ENCODE measurements around the gene FAM53B. TPM values are rescaled to one million over a fixed set of nuclear protein-coding genes. Genes with fewer than 3 reads are reported as not detected.

FAM53B gene
- total and polyA plus RNA-seq, 5 donors = 34.6 to 58.3 (median 49.5) TPM

DNA sequence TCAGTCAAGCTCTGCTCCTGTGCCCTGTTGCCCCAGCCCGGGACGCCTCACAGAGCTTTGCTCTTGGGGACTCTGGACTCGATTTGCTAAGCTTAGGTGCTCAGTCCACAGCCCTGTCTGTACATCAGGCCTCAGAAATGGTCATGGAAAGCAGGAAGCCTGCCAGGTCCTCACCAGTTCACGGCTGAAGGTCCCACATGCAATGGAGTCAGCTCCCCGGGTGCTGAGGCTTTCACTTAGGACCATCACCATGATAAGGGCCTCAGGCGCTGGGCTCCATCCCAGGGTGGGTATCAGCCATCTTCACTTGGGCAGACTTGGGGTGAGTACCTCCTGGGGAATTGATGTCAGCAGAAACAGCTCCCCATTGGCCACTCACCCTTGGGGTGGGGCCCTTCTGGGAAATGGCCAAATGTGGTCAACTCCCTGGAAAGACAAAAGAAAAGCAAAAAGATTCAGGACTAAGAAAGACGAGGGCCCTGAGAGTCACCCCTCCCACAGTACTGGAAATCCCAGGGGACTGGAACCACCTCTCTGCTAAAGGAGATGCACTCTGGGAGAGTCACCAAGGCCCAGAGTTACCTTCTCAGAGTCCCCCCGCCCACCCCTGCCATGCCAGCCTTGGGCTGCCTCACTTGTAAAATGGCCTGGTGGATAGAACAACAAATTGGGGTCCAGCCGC lies 37.6 kb downstream of the FAM53B start:
- ATAC-seq = no peak
- Histone ChIP-seq H3K4me1 (ENCODE audit: control insufficient read depth, insufficient read depth, low read length) (peaks cover 80% of the 10 kb centered on the region), H3K27ac (ENCODE audit: low read length) (peak overlapping the region; percentile 97), H3K4me3 (ENCODE audit: low read length) (no peak overlapping the region), H3K9me3 (ENCODE audit: control insufficient read depth, low read length) (no peaks in the 10 kb centered on the region), H3K27me3 (ENCODE audit: control insufficient read depth, insufficient read depth) (no peaks in the 10 kb centered on the region)
- DNase-seq = peak in 2 of 3 donors; percentile 52 to 63
- intact Hi-C loops (cut with DNase I) = no loop called here
- 62% methylated on average over 9 of the region's 9 CpGs for WGBS

DNA sequence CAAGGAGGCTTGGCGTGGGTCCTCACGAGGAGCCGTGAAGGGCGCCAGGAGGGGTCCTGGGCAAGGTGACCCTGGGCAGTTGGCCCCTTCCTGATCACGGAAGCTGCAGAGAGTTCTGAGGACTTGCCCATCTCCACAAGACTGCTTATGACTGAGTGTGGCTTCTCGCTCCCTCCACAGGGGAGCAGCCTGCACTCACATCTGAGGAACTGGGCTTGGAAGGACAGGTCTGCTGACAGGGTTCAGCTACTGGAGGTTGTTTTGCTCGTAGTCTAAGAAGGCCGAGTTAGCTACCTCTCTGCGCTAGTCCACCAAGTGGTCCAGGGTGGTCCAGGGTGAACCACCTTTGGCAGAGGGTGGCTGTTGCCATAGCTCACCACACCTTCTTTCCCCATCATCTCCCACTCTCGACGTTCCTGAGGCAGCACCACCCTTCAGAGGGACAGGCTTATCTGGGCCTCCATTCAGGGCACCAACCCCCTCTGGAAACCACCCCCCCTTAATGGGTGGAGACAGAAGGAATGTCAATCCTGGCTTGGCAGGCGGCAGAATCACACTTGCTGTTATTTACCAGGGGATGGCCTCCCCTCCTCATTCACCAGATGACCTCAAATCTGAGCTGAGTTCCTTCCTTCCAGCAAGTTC lies 38.2 kb downstream of the FAM53B start:
- Histone ChIP-seq H3K9me3 (ENCODE audit: control insufficient read depth, low read length) (no peaks in the 10 kb centered on the region), H3K27me3 (ENCODE audit: control insufficient read depth, insufficient read depth) (no peaks in the 10 kb centered on the region), H3K4me1 (ENCODE audit: control insufficient read depth, insufficient read depth, low read length) (peaks cover 84% of the 10 kb centered on the region), H3K4me3 (ENCODE audit: low read length) (no peak overlapping the region), H3K27ac (ENCODE audit: low read length) (peak overlapping the region; percentile 97)
- DNase-seq (peak in 1 of 3 donors; percentile 70), ATAC-seq (no peak)
- intact Hi-C loops (cut with DNase I) = no loop called here
- 67% methylated on average over 12 of the region's 12 CpGs for WGBS

DNA sequence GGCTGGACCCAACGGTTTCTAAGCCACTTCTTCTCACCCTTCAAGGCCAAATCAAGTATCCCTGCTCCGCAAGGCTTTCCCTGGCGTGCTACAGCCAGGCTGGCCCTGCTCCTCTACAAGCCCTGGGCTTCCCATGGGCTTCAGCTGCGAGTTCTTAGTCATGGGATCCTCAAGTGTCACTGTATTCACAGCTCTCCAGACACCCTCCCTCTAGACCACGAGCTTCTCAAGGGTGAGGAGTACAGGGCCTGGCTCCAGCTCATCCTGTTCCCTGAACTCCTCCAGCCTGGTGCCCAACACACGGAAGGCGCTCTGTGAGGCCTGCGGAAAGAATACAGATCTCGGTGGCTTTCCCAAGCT lies 38.8 kb downstream of the FAM53B start:
- no peak overlapping the region for H3K4me3 ChIP-seq (ENCODE audit: low read length)

DNA sequence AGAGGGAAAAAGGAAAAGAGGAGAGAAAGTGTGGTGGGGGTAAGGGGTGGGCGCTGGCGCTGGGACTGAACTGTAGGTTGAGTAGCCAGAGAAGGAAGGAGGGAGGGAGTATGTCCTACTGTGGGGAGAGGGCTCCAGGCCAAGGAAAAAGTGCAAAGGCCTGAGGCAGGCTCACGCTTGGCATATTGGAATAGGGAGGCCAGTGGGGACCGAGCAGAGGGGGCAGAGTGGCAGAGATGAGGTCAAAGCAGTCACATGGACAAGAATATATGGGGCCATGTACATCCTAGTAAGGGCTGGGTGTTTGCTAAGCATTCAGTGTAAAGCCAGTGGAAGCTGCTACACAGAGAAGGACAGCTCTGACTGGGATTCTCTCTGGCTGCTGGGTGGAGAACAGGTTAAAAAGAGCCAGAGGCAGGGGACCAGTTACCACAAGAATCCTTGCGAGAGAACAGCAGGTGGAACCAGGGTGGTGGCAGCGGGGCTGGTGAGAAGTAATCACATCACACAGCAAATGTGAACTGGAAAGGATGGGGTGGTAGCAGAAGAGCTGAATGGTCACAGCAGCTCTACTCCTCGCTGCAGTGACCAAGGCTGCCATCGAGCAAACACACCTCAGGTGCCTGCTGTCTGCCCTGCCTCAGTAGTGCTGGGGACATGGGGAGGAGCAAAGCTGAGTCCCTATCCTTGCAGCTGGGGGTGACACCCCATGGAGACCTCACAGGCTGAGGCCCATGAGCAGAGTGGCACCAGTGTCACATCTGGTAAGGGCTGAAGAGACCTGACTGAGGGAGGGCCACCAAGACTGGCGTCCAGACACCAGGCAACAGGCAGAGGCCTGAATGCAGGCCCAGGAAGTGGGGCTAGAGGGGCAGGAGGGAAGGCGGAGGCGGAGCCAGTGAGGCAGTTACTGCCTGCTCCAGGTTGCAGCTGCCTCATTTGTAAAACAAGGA lies 39.5 kb downstream of the FAM53B start:
- ATAC-seq = no peak
- DNase-seq = peak in 1 of 3 donors; percentile 40
- Histone ChIP-seq H3K4me3 (ENCODE audit: low read length) (no peak overlapping the region), H3K27ac (ENCODE audit: low read length) (peak overlapping the region; percentile 97), H3K27me3 (ENCODE audit: control insufficient read depth, insufficient read depth) (no peaks in the 10 kb centered on the region), H3K4me1 (ENCODE audit: control insufficient read depth, insufficient read depth, low read length) (peaks cover 87% of the 10 kb centered on the region), H3K9me3 (ENCODE audit: control insufficient read depth, low read length) (no peaks in the 10 kb centered on the region)
- intact Hi-C loops (cut with DNase I) = loop anchor here in 3 of 4 donors (5.0 kb wide), 2 partner anchors 33 to 38 kb away; partner anchors contain the start of gene FAM53B (in 2 of the 3)
- 78% methylated on average over 11 of the region's 11 CpGs for WGBS

More for the DNA sequence above, 38.8 kb downstream of the FAM53B start:
- Histone ChIP-seq H3K4me1 (ENCODE audit: control insufficient read depth, insufficient read depth, low read length) (peaks cover 87% of the 10 kb centered on the region), H3K27me3 (ENCODE audit: control insufficient read depth, insufficient read depth) (no peaks in the 10 kb centered on the region), H3K9me3 (ENCODE audit: control insufficient read depth, low read length) (no peaks in the 10 kb centered on the region), H3K27ac (ENCODE audit: low read length) (peak overlapping the region; percentile 97)
- no peak for ATAC-seq
- DNase-seq = peak in 1 of 3 donors; percentile 56
- intact Hi-C loops (cut with DNase I) = no loop called here
- 58% methylated on average over 9 of the region's 9 CpGs for WGBS

DNA sequence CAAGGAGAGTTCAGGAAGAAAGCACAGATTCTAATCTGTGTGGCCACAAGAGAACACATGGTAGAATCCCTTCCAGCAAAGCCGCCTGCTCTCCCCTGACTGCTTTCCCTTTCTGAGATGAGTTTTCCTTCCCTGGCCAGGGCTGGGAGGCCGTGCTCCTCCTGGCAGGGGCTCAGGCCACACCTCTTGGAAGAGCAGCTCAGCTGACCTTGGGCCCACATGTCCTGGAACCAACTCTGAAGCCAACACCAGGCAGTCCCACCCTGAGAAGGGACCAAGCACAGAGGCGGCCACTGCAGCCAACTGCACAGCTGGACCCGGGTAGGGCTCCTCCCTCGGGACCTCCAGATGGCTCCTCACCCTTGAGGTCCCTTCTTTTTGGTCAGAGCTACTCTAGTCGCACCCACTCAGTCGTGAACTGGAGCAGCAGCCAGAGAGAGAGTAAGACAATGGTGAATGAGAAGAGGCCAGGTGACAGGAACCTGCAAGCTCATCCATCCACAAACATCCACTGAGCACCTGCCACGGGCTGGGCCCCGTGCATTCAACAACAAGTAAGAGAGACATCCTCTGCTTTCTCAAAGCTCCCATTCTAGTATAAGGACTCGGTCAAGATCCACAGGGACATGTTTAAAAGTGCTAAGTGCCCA lies 40.3 kb downstream of the FAM53B start:
- 29% methylated on average over 10 of the region's 10 CpGs for WGBS
- H3K4me3 ChIP-seq (ENCODE audit: low read length) = no peak overlapping the region
- H3K27me3 ChIP-seq (ENCODE audit: control insufficient read depth, insufficient read depth) = no peaks in the 10 kb centered on the region
- H3K9me3 ChIP-seq (ENCODE audit: control insufficient read depth, low read length) = no peaks in the 10 kb centered on the region
- peak overlapping the region; percentile 97 for H3K27ac ChIP-seq (ENCODE audit: low read length)
- DNase-seq = peak; percentile 89 to 95 (median 95)
- intact Hi-C loops (cut with DNase I) = loop anchor here in 3 of 4 donors (5.0 kb wide), 2 partner anchors 33 to 38 kb away; partner anchors contain the start of gene FAM53B (in 2 of the 3)
- H3K4me1 ChIP-seq (ENCODE audit: control insufficient read depth, insufficient read depth, low read length) = peaks cover 84% of the 10 kb centered on the region
- peak; percentile 68 to 74 for ATAC-seq

DNA sequence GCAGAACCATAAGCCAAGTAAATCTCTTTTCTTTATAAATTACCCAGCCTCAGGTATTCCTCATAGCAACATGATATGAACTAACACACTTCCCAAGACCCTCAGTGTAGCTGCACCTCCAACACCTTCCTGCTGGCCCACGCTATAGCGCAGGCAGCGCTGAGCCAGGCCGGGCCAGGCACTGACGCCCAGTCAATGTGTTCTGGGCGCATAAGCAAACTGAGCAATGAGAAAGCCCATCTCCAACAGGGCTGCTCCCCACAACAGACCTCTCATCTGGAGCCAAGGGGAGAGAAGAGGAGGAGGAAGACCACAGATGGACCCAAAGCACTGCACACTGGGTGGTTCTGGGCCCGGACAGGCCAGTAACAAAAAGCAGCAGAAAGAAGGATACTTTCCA lies 40.8 kb downstream of the FAM53B start:
- 62% methylated on average over 7 of the region's 7 CpGs for WGBS
- intact Hi-C loops (cut with DNase I) = loop anchor here in 3 of 4 donors (5.0 kb wide), 2 partner anchors 34 to 39 kb away; partner anchors contain the start of gene FAM53B (in 2 of the 3)

DNA sequence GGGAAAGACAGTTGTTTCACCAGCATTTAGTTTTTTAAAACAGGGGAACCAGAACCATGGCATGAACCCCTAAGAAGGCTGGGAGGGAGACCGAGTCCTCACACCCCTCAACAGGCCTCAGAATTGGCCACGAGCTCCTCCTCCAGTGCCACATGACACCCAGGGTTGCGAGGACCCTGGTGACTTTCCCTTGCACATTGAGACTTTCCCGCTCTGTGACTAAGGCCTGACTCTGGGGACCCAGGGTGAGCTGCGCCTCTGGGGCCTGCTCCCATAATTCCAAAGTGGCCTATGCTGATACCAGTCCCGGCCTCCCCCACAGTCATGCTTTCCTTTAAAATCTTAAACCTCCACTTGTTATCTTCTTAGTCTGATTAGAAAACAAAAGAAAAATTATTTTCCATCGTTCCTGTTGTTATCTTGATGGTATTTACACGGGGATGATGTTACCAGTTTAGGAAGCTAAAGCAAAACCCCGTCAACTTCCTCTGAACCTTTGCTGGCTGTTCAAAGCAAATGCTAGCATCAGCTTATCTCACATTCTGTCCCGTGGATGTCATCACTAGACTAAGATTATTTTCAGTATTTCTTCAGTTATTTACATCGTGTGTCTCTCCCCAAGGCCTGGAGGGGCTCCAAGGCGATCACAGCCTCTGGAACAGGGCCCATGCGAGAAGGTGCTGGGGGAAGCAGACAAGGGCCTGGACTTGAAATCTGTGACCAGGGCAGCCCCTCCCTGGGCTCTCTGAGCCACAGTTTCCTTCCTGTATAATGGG lies 42.1 kb downstream of the FAM53B start:
- DNase-seq (peak; percentile 77 to 88 (median 87)), ATAC-seq (peak; percentile 1 to 58)
- H3K27me3 ChIP-seq (ENCODE audit: control insufficient read depth, insufficient read depth) = no peaks in the 10 kb centered on the region
- intact Hi-C loops (cut with DNase I) = loop anchor here in 3 of 4 donors (5.0 kb wide), 2 partner anchors 35 to 40 kb away; partner anchors contain the start of gene FAM53B (in 2 of the 3)
- H3K4me3 ChIP-seq (ENCODE audit: low read length) = no peak overlapping the region
- WGBS = 21% methylated on average over 13 of the region's 13 CpGs
- no peaks in the 10 kb centered on the region for H3K9me3 ChIP-seq (ENCODE audit: control insufficient read depth, low read length)
- peaks cover 80% of the 10 kb centered on the region for H3K4me1 ChIP-seq (ENCODE audit: control insufficient read depth, insufficient read depth, low read length)
- H3K27ac ChIP-seq (ENCODE audit: low read length) = peak overlapping the region; percentile 99

More for the DNA sequence above, 40.8 kb downstream of the FAM53B start:
- Histone ChIP-seq H3K27ac (ENCODE audit: low read length) (peak overlapping the region; percentile 97), H3K27me3 (ENCODE audit: control insufficient read depth, insufficient read depth) (no peaks in the 10 kb centered on the region), H3K9me3 (ENCODE audit: control insufficient read depth, low read length) (no peaks in the 10 kb centered on the region), H3K4me1 (ENCODE audit: control insufficient read depth, insufficient read depth, low read length) (peaks cover 84% of the 10 kb centered on the region), H3K4me3 (ENCODE audit: low read length) (no peak overlapping the region)
- ATAC-seq (no peak), DNase-seq (peak in 1 of 3 donors; percentile 35)

DNA sequence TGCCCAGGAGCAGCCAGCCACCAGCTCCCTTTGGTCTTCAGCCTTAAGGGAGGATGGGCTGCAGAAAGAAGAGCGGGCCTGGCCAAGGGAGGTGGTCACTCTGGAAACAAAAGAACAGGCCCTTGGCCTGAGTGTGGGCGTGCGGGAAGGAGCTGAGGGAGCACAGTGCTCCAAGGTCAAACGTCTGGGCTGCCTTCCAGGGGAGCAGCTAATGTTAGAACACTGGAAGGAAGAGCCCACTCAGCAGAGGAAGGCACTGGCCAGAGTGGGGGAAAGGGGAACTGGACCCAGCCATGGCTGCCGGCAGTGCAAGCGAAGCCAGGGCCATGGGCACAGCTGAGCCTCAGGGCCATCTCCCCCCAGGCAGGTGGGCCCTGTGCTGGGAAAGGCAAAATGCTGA lies 42.7 kb downstream of the FAM53B start:
- Histone ChIP-seq H3K27me3 (ENCODE audit: control insufficient read depth, insufficient read depth) (no peaks in the 10 kb centered on the region), H3K4me1 (ENCODE audit: control insufficient read depth, insufficient read depth, low read length) (peaks cover 78% of the 10 kb centered on the region), H3K9me3 (ENCODE audit: control insufficient read depth, low read length) (no peaks in the 10 kb centered on the region), H3K27ac (ENCODE audit: low read length) (peak overlapping the region; percentile 99), H3K4me3 (ENCODE audit: low read length) (no peak overlapping the region)
- ATAC-seq = peak; percentile 90
- peak; percentile 96 to 98 (median 97) for DNase-seq
- WGBS = 4% methylated on average over 6 of the region's 6 CpGs
- intact Hi-C loops (cut with DNase I) = loop anchor here in 3 of 4 donors (5.0 kb wide), 2 partner anchors 36 to 41 kb away; partner anchors contain the start of gene FAM53B (in 2 of the 3)

DNA sequence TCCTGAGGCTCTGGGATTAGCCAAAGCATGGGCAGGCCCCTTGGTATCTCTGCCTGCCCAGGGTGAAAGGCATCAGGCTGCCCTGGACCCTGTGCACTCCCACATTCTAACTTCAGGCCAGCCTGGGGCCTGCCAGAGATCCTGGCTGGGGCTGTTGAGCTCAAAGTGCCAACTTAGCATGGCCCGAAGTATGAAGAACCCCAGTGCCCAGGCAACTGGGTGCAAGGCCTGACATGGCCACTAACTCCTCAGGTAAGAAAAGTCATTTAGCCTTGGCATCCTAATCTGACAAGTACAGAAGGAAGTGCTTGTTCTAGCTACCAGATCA lies 43.2 kb downstream of the FAM53B start:
- DNase-seq = peak in 1 of 3 donors; percentile 66
- intact Hi-C loops (cut with DNase I) = loop anchor here in 3 of 4 donors (5.0 kb wide), 2 partner anchors 36 to 41 kb away; partner anchors contain the start of gene FAM53B (in 2 of the 3)

More for the DNA sequence above, 43.2 kb downstream of the FAM53B start:
- Histone ChIP-seq H3K4me1 (ENCODE audit: control insufficient read depth, insufficient read depth, low read length) (peaks cover 77% of the 10 kb centered on the region), H3K27me3 (ENCODE audit: control insufficient read depth, insufficient read depth) (no peaks in the 10 kb centered on the region), H3K9me3 (ENCODE audit: control insufficient read depth, low read length) (no peaks in the 10 kb centered on the region), H3K27ac (ENCODE audit: low read length) (peak overlapping the region; percentile 99), H3K4me3 (ENCODE audit: low read length) (no peak overlapping the region)
- no peak for ATAC-seq
- WGBS = 35% methylated on average over 1 of the region's 1 CpG
